Measurements from ENCODE around the gene HGS.

HGS gene

GRCh38 chr17:81656118-81656743, 27.6 kb upstream of the HGS start, which contains the start of gene PDE6G:
Gene PDE6G, minus strand, starts transcription at chr17:81656542. Its CDS starts 3,237 bp downstream, at chr17:81653305.
- DNase-seq (ENCODE audit: low spot score), result no peak

- DNase-seq (ENCODE audit: low spot score), result no peak
Measured at GRCh38 chr17:81656835-81657234, 27.0 kb upstream of the HGS start.

- no peak for DNase-seq (ENCODE audit: low spot score)
Measured at GRCh38 chr17:81659038-81659437, 24.8 kb upstream of the HGS start.

- no peak for DNase-seq (ENCODE audit: low spot score)
Measured at GRCh38 chr17:81660441-81660840, 23.4 kb upstream of the HGS start.

GRCh38 chr17:81662002-81662401, 21.8 kb upstream of the HGS start:
- DNase-seq (ENCODE audit: low spot score), result no peak

GRCh38 chr17:81664051-81664470, 19.8 kb upstream of the HGS start:
- DNase-seq (ENCODE audit: low spot score), result no peak

GRCh38 chr17:81665205-81666091, 18.4 kb upstream of the HGS start:
- DNase-seq (ENCODE audit: low spot score), result peak; percentile 24

GRCh38 chr17:81666092-81666341, 17.8 kb upstream of the HGS start:
- DNase-seq (ENCODE audit: low spot score), result no peak

- peak; percentile 91 for DNase-seq (ENCODE audit: low spot score)
Measured at GRCh38 chr17:81666342-81667191, 17.2 kb upstream of the HGS start, which contains the start of the genes CCDC137 and OXLD1. Gene CCDC137, plus strand, starts transcription at chr17:81666737. Its CDS starts 30 bp downstream, at chr17:81666767. Gene OXLD1, minus strand, starts transcription at chr17:81666605. Its CDS starts 28 bp downstream, at chr17:81666577.

- no peak for DNase-seq (ENCODE audit: low spot score)
Measured at GRCh38 chr17:81667754-81668153, 16.1 kb upstream of the HGS start.

- no peak for DNase-seq (ENCODE audit: low spot score)
Measured at GRCh38 chr17:81672504-81672903, 11.3 kb upstream of the HGS start.

- DNase-seq (ENCODE audit: low spot score), result no peak
Measured at GRCh38 chr17:81672954-81673353, 10.9 kb upstream of the HGS start.

- DNase-seq (ENCODE audit: low spot score), result no peak
Measured at GRCh38 chr17:81673561-81674258, 10.1 kb upstream of the HGS start.

GRCh38 chr17:81675515-81676221, 8.1 kb upstream of the HGS start:
- DNase-seq (ENCODE audit: low spot score), result peak; percentile 41

- no peak for DNase-seq (ENCODE audit: low spot score)
Measured at GRCh38 chr17:81676906-81677305, 6.9 kb upstream of the HGS start.

- no peak for DNase-seq (ENCODE audit: low spot score)
Measured at GRCh38 chr17:81680150-81680549, 3.7 kb upstream of the HGS start.

GRCh38 chr17:81681672-81682071, 2.1 kb upstream of the HGS start:
- DNase-seq (ENCODE audit: low spot score), result no peak

GRCh38 chr17:81682565-81683207, 1.1 kb upstream of the HGS start:
- DNase-seq (ENCODE audit: low spot score), result no peak

- no peak for DNase-seq (ENCODE audit: low spot score)
Measured at GRCh38 chr17:81683208-81683583, 615 bp upstream of the HGS start.

- peak; percentile 37 for DNase-seq (ENCODE audit: low spot score)
Measured at GRCh38 chr17:81684442-81684911, 666 bp downstream of the HGS start.

GRCh38 chr17:81685108-81685507, 1.3 kb downstream of the HGS start:
- peak; percentile 36 for DNase-seq (ENCODE audit: low spot score)

Measured in CD4-positive, alpha-beta T cell treated with Interleukin-15 for 4 hours (primary cell).